Stimulated activated naive CD4-positive, alpha-beta T cell treated with Interleukin-2 at 50 U/mL for 16 hours (primary cell): ENCODE results near the gene IPO4.

Experiments used
- DNase-seq: peaks from one replicate; lab custom pipeline; 2025; lab: John Stamatoyannopoulos, UW

IPO4 gene

DNA sequence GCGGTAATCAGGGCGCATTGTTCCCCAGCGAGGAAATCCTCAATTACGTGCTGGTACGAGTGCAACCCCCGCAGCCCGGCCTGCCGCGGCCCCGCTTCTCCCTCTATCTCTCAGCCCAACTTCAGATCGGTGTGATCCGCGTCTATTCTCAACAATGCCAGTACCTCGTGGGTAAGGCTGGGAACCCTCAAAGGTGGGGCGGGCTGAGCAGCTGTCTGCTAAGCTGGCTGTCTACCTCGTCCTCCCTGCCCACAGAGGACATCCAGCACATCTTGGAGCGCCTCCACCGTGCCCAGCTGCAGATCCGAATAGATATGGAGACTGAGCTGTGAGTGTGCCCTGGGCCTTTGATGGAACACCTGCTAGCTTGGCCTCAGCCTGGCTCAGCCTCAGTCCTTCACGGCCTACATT, 15.7 kb downstream of the IPO4 start:
- no peak for DNase-seq

DNA sequence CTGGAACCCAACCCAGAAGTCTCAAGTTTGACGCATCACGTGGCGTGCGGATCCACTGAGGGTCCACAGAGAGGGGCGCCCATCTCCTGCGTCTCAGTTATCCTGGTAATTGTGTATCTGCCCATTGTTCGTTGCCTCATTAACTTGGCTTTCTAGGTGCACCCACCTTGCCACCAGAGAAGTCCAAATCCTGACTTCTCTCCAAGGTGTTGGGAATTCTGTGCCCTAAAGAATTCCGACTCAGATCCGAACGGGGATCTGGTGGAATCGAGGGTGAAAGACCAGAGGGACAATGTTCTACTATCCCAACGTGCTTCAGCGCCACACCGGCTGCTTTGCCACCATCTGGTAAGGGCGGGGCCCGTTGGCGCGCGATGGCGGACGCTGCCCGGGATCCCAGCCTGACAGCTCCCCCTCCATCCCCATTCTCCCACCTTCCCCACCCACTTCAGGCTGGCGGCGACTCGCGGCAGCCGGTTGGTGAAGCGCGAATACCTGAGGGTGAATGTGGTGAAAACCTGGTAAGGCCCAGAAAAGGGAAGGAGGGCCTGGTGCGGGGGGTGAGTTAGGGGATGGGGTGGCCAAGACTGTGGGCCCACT, 16.3 kb downstream of the IPO4 start:
- DNase-seq, result no peak

DNA sequence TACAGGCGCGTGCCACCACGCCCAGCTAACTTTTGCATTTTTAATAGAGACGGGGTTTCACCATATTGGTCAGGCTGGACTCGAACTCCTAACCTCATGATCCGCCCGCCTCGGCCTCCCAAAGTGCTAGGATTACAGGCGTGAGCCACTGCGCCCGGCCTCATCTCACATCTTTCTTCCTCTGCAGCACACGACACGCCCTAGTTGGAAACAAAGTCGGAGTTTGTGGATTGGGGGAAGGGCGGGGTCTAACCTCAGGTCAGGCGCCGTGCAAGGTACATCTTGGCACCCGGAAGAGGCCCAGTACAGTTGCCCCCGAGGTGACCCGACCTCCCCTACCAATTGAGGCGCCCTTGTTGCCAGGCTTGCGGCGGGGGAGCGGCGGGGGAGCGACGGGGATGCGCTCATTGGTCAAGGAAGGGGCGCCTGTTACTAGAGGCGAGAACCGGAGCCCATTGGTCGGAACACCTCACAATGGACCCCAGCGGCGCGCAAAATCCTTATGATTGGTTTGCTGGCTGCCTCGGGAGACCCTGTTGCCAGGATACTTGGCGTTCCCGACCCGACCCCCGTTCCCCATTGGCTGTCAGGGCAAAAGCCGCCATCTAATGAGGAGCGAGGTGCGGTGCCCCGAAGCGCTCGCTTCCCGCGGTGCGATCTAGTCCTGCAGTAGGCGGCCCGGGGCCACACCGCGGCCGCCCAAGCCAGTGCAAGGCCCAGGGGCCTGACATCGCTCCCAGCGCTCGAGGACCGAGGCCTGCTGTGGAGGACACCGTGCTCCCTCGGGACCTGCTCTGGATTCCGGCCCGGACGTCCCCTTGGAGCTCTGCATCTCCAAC, 17.0 kb downstream of the IPO4 start, which contains the start of gene REC8:
Gene REC8, plus strand, starts transcription at position 659 of the 839 bp plus-strand sequence. CDS start 473 bp downstream, outside the sequence.
- DNase-seq, result peak; percentile 66

DNA sequence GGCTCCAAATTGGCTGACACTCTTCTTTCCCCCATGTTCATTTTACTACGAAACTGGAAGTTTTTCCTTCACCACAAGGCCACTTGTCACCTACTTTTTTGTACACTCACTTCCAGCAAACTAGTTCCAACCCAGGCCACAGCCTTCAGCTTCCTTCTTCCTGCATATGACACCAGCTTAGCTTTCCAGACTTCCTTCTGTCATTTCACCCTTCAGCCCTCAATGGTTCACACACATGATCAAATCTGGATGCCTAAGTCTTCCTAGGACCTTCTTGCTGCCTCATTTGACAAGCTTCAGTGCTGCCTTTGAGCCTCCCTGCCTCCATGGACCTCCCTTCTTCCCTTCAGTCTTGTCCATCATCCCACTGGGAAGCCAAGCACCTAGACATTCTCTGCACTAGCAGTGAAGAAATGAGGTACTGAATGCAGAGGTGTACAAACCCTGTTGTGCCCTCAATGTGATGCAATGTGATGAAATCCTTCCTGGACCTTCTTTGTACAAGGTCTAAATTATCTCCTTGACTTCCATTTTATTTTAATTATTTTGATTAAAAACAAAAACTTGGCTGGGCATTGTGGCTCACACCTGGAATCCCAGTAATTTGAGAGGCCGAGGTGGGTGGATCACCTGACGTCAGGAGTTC, 21.0 kb downstream of the IPO4 start:
- no peak for DNase-seq

DNA sequence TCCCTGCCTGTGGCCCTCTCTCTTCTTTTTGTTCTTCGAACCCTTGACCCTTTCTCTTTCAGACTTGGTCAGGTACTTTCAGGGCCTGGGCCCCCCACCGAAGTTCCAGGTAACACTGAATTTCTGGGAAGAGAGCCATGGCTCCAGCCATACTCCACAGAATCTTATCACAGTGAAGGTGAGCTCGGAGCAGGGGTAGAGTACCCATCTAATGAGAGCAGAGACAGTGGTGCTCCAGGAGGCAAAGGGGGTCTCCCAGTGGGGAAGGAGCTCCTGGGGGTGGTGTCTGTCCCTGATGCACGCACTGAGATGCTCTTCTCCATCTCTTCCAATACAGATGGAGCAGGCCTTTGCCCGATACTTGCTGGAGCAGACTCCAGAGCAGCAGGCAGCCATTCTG, 22.8 kb downstream of the IPO4 start:
- no peak for DNase-seq

DNA sequence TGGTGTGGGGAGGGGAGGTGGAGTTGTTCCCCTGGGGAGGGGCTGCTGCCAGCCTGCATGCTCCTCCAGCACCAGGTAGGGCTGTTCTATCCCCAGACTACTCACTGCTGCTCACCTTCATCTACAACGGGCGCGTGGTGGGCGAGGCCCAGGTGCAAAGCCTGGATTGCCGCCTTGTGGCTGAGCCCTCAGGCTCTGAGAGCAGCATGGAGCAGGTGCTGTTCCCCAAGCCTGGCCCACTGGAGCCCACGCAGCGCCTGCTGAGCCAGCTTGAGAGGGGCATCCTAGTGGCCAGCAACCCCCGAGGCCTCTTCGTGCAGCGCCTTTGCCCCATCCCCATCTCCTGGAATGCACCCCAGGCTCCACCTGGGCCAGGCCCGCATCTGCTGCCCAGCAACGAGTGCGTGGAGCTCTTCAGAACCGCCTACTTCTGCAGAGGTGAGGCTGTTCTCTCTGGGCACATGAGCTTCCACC, 24.1 kb downstream of the IPO4 start:
- no peak for DNase-seq

DNA sequence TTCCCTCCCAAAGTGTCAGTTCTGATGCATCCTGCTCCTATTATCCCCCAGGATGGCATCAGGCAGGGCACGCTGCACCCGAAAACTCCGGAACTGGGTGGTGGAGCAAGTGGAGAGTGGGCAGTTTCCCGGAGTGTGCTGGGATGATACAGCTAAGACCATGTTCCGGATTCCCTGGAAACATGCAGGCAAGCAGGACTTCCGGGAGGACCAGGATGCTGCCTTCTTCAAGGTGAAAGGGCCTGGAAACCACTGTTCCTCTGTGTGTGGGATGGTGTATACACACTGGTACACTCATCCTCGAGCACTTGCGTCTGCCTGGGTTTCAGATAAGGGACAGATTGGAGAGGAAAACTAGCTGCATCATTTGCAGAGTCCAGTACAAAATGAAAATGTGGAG, 26.5 kb downstream of the IPO4 start:
- peak; percentile 25 for DNase-seq

DNA sequence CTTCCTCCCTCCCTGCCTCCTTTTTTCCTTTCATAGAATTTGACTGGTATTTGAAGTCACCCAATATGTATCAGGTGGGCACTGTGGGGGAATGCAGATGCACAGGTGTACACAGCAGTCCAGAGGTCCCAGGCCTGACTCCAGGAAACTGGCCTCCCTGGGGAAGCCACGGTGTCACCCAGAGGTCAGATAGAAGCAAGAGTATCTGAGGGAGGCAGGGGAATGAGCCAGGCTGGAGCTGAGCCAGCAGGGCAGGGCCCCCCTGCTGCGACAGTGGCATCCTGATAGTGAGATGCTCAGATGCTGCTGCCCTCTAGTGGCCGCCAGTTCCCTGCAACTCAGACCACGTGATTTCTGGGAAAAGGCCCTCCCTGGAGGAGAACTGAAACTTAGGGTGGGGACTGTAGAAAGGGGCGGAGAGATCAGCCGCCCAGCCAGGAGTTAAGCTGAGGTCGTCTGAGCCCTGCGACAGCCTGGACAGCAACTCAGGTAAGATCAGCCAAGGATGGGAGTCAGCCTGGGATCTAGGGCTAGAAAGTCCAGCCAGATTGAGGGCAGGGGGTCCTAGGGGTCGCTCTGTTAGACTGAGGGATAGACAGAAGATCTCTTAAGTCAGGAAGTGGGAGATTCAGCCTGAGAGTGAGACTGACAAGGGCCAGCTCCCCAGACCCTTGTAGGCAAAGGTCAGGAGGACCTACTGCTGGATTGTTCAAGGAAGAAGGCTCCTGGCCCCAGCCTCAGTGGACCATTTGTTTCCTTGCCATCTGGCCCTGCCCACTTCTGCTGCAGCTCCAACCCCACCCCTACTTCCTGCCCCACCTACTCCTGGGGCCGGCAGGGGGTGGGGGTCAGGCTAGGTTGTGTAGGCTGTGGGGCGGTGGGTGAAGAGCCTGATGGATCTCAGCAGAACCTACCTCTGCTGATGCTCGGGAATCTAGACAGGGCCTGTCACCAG, 27.5 kb downstream of the IPO4 start, which contains the start of gene IRF9:
Gene IRF9, plus strand, starts transcription at position 416 of the 955 bp plus-strand sequence. CDS start 880 bp downstream, outside the sequence.
- DNase-seq, result peak; percentile 93

DNA sequence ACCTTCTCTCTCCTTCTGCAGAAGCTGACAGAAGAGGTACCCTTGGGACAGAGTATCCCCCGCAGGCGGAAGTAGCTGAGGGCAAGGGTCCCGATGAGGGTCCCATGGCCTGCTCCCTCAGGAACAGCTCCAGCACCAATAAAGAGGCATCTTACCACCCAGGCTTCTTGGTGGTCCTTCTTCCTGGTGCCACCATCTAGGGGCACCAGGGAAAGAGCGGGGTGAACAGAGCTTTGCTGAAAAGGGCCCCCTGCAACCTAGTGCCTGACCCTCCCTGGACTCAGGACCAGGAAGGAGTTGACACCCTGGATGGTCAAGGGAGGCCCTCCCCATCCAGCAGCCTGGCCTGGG, 28.1 kb downstream of the IPO4 start:
- no peak for DNase-seq

DNA sequence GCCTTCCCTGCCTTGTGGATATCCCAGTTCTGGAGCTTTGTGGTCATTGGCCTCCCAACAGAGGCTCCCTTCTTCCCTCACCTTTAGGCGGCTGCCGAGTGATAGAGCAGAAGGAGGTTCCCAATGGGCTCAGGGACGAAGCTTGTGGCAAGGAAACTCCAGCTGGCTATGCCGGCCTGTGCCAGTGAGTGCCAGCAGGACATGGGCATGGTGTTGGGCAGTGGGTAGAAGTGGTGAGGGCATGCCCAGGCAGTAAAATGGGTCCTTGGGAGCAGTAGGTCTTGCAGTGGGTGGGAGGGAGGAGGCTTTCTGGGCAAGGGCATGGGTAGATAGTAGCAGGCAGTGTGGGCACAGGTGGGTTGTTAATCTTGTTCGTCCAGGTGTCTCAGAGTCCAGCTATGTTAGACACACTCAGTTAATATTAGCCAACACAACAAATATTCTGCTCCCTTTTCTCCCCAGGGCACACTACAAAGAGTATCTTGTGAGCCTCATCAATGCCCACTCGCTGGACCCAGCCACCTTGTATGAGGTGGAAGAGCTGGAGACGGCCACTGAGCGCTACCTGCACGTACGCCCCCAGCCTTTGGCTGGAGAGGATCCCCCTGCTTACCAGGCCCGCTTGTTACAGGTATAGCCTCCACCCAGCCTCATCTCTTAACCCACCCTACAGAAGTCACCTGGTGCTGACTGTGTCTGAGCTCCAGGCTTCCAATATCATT, 28.7 kb downstream of the IPO4 start:
- DNase-seq, result no peak

DNA sequence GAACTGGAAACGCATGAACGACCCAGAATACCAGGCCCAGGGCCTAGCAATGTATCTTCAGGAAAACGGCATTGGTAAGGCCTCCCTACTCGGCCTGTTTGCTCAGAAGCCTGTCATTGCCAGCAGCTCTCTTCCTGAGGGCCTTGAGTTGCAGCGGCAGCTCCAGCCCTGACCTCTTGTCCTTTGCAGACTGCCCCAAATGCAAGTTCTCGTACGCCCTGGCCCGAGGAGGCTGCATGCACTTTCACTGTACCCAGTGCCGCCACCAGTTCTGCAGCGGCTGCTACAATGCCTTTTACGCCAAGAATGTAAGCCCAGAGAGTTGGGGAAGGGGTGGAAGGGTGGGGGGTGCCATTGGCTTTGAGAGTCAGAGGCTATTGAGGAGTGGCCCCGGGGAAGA, 31.3 kb downstream of the IPO4 start:
- no peak for DNase-seq

DNA sequence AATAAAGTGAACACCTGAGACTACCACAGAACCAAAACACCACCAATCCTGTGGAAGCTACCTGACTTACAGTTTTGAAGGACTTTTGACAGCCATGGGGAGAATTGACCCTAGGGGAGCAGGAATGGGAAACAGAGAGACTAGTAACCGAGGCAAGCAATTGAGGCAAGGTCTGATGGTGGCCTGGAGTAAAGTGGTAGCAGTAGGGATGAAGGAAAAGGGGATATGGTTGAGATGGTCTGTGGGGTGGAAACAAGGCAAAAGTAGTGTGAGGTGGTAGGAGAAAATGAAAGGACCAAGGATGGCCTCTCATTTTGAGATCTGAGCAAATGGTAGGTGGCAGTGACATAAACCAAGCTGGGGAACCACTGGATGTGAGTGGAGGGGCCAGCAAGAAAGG, 31.8 kb downstream of the IPO4 start:
- DNase-seq, result no peak

DNA sequence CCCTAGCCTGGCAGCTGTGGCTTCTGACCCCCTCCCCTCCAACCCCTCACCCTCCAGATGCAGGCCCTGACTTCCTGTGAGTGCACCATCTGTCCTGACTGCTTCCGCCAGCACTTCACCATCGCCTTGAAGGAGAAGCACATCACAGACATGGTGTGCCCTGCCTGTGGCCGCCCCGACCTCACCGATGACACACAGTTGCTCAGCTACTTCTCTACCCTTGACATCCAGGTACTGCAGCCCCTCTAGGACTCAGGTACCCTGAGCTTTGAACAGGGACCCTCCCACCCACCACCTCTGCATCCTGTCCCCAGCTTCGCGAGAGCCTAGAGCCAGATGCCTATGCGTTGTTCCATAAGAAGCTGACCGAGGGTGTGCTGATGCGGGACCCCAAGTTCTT, 33.5 kb downstream of the IPO4 start:
- DNase-seq, result no peak

DNA sequence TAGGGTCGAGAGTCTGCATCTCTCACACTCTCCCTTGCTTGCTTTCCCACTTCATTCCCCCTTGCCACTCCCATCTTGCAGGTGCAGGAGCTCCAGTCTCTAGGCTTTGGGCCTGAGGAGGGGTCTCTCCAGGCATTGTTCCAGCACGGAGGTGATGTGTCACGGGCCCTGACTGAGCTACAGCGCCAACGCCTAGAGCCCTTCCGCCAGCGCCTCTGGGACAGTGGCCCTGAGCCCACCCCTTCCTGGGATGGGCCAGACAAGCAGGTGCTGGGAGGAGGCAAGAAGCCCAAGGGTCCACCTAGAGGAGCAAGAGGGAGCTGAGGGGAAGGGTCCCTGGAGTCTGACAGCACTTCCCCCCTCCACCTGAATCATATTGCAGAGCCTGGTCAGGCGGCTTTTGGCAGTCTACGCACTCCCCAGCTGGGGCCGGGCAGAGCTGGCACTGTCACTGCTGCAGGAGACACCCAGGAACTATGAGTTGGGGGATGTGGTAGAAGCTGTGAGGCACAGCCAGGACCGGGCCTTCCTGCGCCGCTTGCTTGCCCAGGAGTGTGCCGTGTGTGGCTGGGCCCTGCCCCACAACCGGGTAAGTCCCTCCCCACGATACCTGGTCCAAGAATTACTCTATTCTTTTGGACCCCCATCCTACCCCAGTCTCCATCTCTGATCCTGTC, 37.1 kb downstream of the IPO4 start:
- DNase-seq, result no peak

DNA sequence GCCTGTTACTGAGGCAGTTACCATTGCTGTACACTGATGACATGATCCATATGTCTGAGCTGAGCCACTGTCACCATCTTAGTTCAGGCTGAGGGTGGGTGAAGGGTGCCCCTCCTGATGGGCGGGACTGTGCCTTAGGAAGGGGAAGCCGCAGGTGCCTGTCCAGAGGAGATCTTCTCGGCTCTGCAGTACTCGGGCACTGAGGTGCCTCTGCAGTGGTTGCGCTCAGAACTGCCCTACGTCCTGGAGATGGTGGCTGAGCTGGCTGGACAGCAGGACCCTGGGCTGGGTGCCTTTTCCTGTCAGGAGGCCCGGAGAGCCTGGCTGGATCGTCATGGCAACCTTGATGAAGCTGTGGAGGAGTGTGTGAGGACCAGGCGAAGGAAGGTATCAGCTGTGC, 37.6 kb downstream of the IPO4 start:
- no peak for DNase-seq

DNA sequence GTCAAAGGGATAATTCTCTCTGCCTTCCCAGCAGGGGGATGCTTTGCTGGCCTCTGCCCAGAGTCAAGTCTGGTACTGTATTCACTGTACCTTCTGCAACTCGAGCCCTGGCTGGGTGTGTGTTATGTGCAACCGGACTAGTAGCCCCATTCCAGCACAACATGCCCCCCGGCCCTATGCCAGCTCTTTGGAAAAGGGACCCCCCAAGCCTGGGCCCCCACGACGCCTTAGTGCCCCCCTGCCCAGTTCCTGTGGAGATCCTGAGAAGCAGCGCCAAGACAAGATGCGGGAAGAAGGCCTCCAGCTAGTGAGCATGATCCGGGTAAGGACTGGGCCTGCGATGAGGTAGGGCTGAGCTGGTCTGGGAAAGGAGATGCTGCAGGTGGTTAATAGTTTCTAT, 38.0 kb downstream of the IPO4 start:
- DNase-seq, result no peak

DNA sequence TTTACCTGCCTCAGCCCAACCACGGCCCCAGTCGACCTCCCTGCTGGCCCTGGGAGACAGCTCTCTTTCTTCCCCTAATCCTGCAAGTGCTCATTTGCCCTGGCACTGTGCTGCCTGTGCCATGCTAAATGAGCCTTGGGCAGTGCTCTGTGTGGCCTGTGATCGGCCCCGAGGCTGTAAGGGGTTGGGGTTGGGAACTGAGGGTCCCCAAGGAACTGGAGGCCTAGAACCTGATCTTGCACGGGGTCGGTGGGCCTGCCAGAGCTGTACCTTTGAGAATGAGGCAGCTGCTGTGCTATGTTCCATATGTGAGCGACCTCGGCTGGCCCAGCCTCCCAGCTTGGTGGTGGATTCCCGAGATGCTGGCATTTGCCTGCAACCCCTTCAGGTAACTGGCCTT, 38.6 kb downstream of the IPO4 start:
- no peak for DNase-seq

DNA sequence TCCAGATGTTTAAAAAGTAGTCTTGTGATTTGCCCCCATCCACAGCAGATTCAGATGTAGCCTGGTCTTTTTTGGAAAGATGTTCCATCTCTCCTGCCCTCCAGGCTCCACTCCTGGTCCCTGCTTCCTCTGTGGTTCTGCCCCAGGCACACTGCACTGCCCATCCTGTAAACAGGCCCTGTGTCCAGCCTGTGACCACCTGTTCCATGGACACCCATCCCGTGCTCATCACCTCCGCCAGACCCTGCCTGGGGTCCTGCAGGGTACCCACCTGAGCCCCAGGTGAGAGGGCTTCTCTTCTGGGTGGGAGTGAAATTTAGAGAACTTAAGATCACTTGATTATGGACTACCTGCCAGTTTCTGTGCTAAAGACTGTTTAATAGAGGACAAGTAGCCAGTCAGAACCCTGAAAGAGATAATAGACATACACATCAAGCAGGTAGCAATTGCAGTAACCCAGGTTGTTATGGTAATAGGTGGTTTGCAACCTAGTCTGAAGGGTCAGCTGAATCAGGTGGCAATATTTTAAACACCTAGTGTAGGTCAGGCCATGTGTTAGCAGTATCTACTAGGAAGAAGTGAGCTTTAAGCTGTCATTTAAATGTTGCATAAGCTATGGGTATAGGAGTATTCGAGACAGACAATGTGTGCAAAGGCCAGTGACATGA, 39.2 kb downstream of the IPO4 start:
- DNase-seq, result no peak

DNA sequence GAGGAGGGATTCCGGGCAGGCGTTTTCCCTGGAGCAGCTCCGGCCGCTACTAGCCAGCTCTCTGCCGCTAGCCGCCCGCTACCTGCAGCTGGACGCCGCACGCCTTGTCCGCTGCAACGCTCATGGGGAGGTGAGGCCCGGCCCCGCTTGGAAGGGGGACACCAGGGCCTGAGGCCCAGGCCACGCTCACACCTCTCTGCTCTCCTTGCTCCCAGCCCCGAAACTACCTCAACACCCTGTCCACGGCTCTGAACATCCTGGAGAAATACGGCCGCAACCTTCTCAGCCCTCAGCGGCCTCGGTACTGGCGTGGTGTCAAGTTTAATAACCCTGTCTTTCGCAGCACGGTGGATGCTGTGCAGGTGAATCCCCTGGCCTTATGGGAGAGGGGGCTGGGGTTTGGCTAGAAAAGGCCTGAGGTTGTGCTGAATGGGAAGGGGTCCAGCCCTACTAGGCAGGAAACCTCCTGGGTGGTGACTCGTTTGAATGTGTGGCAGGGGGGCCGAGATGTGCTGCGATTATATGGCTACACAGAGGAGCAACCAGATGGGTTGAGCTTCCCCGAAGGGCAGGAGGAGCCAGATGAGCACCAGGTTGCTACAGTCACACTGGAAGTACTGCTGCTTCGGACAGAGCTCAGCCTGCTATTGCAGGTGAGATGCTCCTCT, 40.7 kb downstream of the IPO4 start:
- DNase-seq, result no peak
